ENCODE results near the gene BRPF3. TPM values are rescaled to one million over a fixed set of nuclear protein-coding genes. Genes with fewer than 3 reads are reported as not detected.

Gene BRPF3
- total RNA-seq, 4 donors from 2014 or later: 14.9 to 35.5 (median 28.2) TPM

GRCh38 chr6:36245572-36246061, 49.1 kb downstream of the BRPF3 start:
- no peak for TF ChIP-seq POLR2A (IDR thresholded peaks at IDR 0.05)
- TF ChIP-seq, protein P1, sequence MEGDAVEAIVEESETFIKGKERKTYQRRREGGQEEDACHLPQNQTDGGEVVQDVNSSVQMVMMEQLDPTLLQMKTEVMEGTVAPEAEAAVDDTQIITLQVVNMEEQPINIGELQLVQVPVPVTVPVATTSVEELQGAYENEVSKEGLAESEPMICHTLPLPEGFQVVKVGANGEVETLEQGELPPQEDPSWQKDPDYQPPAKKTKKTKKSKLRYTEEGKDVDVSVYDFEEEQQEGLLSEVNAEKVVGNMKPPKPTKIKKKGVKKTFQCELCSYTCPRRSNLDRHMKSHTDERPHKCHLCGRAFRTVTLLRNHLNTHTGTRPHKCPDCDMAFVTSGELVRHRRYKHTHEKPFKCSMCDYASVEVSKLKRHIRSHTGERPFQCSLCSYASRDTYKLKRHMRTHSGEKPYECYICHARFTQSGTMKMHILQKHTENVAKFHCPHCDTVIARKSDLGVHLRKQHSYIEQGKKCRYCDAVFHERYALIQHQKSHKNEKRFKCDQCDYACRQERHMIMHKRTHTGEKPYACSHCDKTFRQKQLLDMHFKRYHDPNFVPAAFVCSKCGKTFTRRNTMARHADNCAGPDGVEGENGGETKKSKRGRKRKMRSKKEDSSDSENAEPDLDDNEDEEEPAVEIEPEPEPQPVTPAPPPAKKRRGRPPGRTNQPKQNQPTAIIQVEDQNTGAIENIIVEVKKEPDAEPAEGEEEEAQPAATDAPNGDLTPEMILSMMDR (IDR thresholded peaks at IDR 0.05 in 4 of 5, conservative IDR thresholded peaks at IDR 0.05 in 1 of 5): no peak
- DNase-seq (no peak), ATAC-seq (no peak)
- H3K4me1 ChIP-seq: no peaks in the 10 kb centered on the region
- no peaks in the 10 kb centered on the region for H3K36me3 ChIP-seq
- H3K9me3 ChIP-seq: no peaks in the 10 kb centered on the region
- in situ Hi-C loops (cut with MboI; ENCODE audit: low sequenced_read_pairs in 4 of 4): no loop called here
- intact Hi-C loops (cut with DNase I; ENCODE audit: low total_unique reads): no loop called here
- H3K27me3 ChIP-seq: no peaks in the 10 kb centered on the region
- H3K4me3 ChIP-seq: no peak overlapping the region
- H3K27ac ChIP-seq: no peak overlapping the region

DNA sequence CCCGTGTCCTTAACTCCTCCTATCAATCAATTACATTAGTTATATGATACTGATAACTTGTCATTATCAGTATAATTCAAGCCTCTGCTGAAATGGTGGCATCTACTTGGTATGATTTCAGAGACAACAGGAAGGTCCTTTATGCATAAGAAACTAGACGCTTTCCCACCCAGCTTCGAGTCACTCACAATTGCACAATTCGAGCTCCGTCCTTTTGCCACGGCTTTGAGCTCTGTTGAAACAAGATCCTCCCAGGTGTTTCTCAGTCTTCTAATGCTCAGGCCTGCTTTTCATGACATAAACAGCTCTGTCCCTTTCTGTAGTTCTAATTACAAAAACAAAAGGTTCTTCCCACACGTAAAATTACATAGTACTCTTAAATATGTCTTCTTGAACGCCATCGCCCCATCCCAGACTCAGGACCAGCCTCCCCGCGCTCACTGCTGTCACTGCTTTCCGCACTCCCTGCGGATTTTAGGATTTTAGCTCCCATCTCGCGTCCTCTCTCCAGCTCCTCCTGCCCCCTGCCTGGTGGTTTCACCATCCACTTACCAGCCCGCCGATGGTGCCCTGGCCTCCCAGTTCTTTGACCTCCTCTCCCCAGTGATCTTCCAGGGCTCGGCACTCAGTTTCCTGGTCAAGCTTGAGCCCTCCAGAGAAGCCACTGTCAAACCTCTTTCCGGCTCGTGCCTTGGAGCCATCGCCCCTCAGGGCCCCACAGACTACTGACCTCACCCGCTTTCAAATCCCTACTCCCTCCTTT, 50.1 kb downstream of the BRPF3 start:
- Histone ChIP-seq H3K4me1 (no peaks in the 10 kb centered on the region), H3K9me3 (no peaks in the 10 kb centered on the region), H3K27me3 (no peaks in the 10 kb centered on the region), H3K27ac (no peak overlapping the region), H3K36me3 (no peaks in the 10 kb centered on the region), H3K4me3 (no peak overlapping the region)
- intact Hi-C loops (cut with DNase I; ENCODE audit: low total_unique reads) (no loop called here), in situ Hi-C loops (cut with MboI; ENCODE audit: low sequenced_read_pairs in 4 of 4) (no loop called here)
- no peak for TF ChIP-seq POLR2A (IDR thresholded peaks at IDR 0.05)
- TF ChIP-seq, protein P1 (IDR thresholded peaks at IDR 0.05 in 4 of 5, conservative IDR thresholded peaks at IDR 0.05 in 1 of 5): no peak
- DNase-seq (no peak), ATAC-seq (no peak)

- no peak overlapping the region for H3K4me3 ChIP-seq
- H3K27me3 ChIP-seq: no peaks in the 10 kb centered on the region
- no peaks in the 10 kb centered on the region for H3K4me1 ChIP-seq
- no peaks in the 10 kb centered on the region for H3K9me3 ChIP-seq
- no peak overlapping the region for H3K27ac ChIP-seq
- TF ChIP-seq POLR2A (IDR thresholded peaks at IDR 0.05): no peak
- TF ChIP-seq, protein P1 (IDR thresholded peaks at IDR 0.05 in 4 of 5, conservative IDR thresholded peaks at IDR 0.05 in 1 of 5): no peak
- intact Hi-C loops (cut with DNase I; ENCODE audit: low total_unique reads) (no loop called here), in situ Hi-C loops (cut with MboI; ENCODE audit: low sequenced_read_pairs in 4 of 4) (no loop called here)
- DNase-seq (no peak), ATAC-seq (no peak)
- H3K36me3 ChIP-seq: no peaks in the 10 kb centered on the region
These were observed 51.1 kb downstream of the BRPF3 start for GRCh38 chr6:36247693-36248092.

DNA sequence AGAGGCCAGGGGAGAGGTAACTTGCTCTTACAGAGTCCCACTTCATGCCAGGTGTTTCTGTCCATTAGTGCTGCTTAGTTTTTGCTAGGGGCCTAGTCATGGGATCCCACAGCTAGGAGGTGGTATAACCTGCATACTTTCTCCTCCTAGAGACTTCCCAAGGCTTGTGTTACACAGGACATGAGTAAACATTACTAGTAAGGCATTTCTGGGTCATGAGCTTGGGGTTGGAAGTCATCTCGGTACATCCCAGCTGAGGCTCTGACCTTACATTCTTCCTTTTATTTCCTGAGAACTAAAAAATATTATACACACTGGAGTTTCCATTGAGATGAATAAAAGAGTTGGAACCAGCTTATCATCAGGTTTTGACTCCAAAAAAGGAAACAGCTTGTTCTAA, 52.4 kb downstream of the BRPF3 start:
- Histone ChIP-seq H3K4me1 (no peaks in the 10 kb centered on the region), H3K27me3 (no peaks in the 10 kb centered on the region), H3K27ac (no peak overlapping the region), H3K36me3 (no peaks in the 10 kb centered on the region), H3K9me3 (no peaks in the 10 kb centered on the region), H3K4me3 (no peak overlapping the region)
- no peak for TF ChIP-seq POLR2A (IDR thresholded peaks at IDR 0.05)
- TF ChIP-seq, protein P1 (IDR thresholded peaks at IDR 0.05 in 4 of 5, conservative IDR thresholded peaks at IDR 0.05 in 1 of 5): no peak
- no peak for ATAC-seq
- intact Hi-C loops (cut with DNase I; ENCODE audit: low total_unique reads): no loop called here
- DNase-seq: no peak
- in situ Hi-C loops (cut with MboI; ENCODE audit: low sequenced_read_pairs in 4 of 4): no loop called here

Measured in gastrocnemius medialis (tissue), 4 donors.